Measurements from ENCODE around the gene TTLL11.
"Not testable (repeated sequence)": the region's sequence is repeated elsewhere in the genome, so short reads cannot be mapped to it uniquely, and the experiment has no call there.

The TTLL11 gene

GRCh38 chr9:121991307-121991661 lies 101.8 kb downstream of the TTLL11 start:
- Histone ChIP-seq H3K27me3 (ENCODE audit: control insufficient read depth in 2 of 2, insufficient read depth in 2 of 2, low read length in 2 of 2) (no peaks in the 10 kb centered on the region), H3K9ac (ENCODE audit: low read depth in 1 of 2, low read length in 2 of 2) (no peak overlapping the region), H3K4me1 (ENCODE audit: control insufficient read depth in 2 of 2, insufficient read depth in 2 of 2, low read length in 2 of 2) (no peaks in the 10 kb centered on the region), H3K36me3 (ENCODE audit: control insufficient read depth in 2 of 2, insufficient read depth in 2 of 2, low read length in 2 of 2) (peaks cover 0 to 4% of the 10 kb centered on the region in 2 donors), H3K9me3 (ENCODE audit: control insufficient read depth in 2 of 2, low read length in 2 of 2) (no peaks in the 10 kb centered on the region), H3K27ac (ENCODE audit: low read depth in 2 of 2, low read length in 2 of 2) (no peak overlapping the region), H3K4me3 (ENCODE audit: low read length in 2 of 2) (no peak overlapping the region)

DNA sequence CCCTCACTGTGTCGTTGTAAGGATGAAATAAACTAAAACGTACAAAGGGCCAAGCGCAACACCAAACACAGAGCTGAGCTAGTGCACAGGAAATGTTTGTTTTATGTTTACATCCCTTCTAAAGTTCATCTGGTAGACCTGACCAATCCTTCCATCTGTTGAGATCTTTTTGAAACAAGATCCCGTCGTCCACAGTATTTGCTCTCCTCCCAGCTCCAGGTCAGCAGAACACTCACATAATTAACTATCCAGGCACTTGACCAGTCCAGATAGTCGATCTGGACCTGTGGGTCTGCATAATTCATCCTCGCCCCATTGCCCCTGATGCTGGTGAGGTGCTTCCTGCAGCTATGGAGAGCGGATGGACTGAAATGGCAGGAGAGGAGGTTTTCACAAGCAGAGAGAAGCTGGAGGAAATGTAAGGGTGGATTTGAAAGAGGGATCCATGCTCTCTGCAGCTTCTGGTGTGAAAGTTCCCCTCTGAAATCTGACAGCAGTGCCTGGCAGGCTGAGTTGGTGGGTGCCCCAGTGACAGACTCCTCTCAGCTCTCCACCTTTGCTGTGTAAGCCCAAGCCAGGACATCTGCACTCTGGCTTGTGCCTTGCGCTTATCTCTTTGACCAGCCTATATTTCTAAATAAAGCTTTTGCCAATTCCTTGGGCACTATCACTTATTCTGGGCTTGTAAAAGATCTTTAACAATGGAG lies 102.4 kb downstream of the TTLL11 start:
- H3K27me3 ChIP-seq (ENCODE audit: control insufficient read depth in 2 of 2, insufficient read depth in 2 of 2, low read length in 2 of 2), result no peaks in the 10 kb centered on the region
- peaks cover 0 to 4% of the 10 kb centered on the region in 2 donors for H3K36me3 ChIP-seq (ENCODE audit: control insufficient read depth in 2 of 2, insufficient read depth in 2 of 2, low read length in 2 of 2)
- no peak overlapping the region for H3K27ac ChIP-seq (ENCODE audit: low read depth in 2 of 2, low read length in 2 of 2)
- no peaks in the 10 kb centered on the region for H3K9me3 ChIP-seq (ENCODE audit: control insufficient read depth in 2 of 2, low read length in 2 of 2)
- H3K4me1 ChIP-seq (ENCODE audit: control insufficient read depth in 2 of 2, insufficient read depth in 2 of 2, low read length in 2 of 2), result no peaks in the 10 kb centered on the region
- H3K4me3 ChIP-seq (ENCODE audit: low read length in 2 of 2), result no peak overlapping the region
- no peak overlapping the region for H3K9ac ChIP-seq (ENCODE audit: low read depth in 1 of 2, low read length in 2 of 2)

- no peaks in the 10 kb centered on the region for H3K27me3 ChIP-seq (ENCODE audit: control insufficient read depth in 2 of 2, insufficient read depth in 2 of 2, low read length in 2 of 2)
- no peak overlapping the region for H3K9ac ChIP-seq (ENCODE audit: low read depth in 1 of 2, low read length in 2 of 2)
- no peaks in the 10 kb centered on the region for H3K4me1 ChIP-seq (ENCODE audit: control insufficient read depth in 2 of 2, insufficient read depth in 2 of 2, low read length in 2 of 2)
- H3K36me3 ChIP-seq (ENCODE audit: control insufficient read depth in 2 of 2, insufficient read depth in 2 of 2, low read length in 2 of 2), result peaks cover 0 to 4% of the 10 kb centered on the region in 2 donors
- H3K4me3 ChIP-seq (ENCODE audit: low read length in 2 of 2), result no peak overlapping the region
- H3K27ac ChIP-seq (ENCODE audit: low read depth in 2 of 2, low read length in 2 of 2), result no peak overlapping the region
- no peaks in the 10 kb centered on the region for H3K9me3 ChIP-seq (ENCODE audit: control insufficient read depth in 2 of 2, low read length in 2 of 2)
Observed at GRCh38 chr9:121989010-121989409, 104.1 kb downstream of the TTLL11 start.

- H3K27ac ChIP-seq (ENCODE audit: low read depth in 2 of 2, low read length in 2 of 2), result no peak overlapping the region
- no peaks in the 10 kb centered on the region for H3K27me3 ChIP-seq (ENCODE audit: control insufficient read depth in 2 of 2, insufficient read depth in 2 of 2, low read length in 2 of 2)
- no peak overlapping the region for H3K4me3 ChIP-seq (ENCODE audit: low read length in 2 of 2)
- no peaks in the 10 kb centered on the region for H3K4me1 ChIP-seq (ENCODE audit: control insufficient read depth in 2 of 2, insufficient read depth in 2 of 2, low read length in 2 of 2)
- H3K9ac ChIP-seq (ENCODE audit: low read depth in 1 of 2, low read length in 2 of 2), result no peak overlapping the region
- no peaks in the 10 kb centered on the region for H3K9me3 ChIP-seq (ENCODE audit: control insufficient read depth in 2 of 2, low read length in 2 of 2)
- H3K36me3 ChIP-seq (ENCODE audit: control insufficient read depth in 2 of 2, insufficient read depth in 2 of 2, low read length in 2 of 2), result peaks cover 0 to 4% of the 10 kb centered on the region in 2 donors
Observed at GRCh38 chr9:121987314-121987713, 105.8 kb downstream of the TTLL11 start.

GRCh38 chr9:121985792-121986494 lies 107.2 kb downstream of the TTLL11 start:
- Histone ChIP-seq H3K9ac (ENCODE audit: low read depth in 1 of 2, low read length in 2 of 2) (no peak overlapping the region), H3K4me3 (ENCODE audit: low read length in 2 of 2) (no peak overlapping the region), H3K4me1 (ENCODE audit: control insufficient read depth in 2 of 2, insufficient read depth in 2 of 2, low read length in 2 of 2) (no peaks in the 10 kb centered on the region), H3K27me3 (ENCODE audit: control insufficient read depth in 2 of 2, insufficient read depth in 2 of 2, low read length in 2 of 2) (no peaks in the 10 kb centered on the region), H3K27ac (ENCODE audit: low read depth in 2 of 2, low read length in 2 of 2) (no peak overlapping the region), H3K36me3 (ENCODE audit: control insufficient read depth in 2 of 2, insufficient read depth in 2 of 2, low read length in 2 of 2) (peaks cover 0 to 4% of the 10 kb centered on the region in 2 donors), H3K9me3 (ENCODE audit: control insufficient read depth in 2 of 2, low read length in 2 of 2) (no peaks in the 10 kb centered on the region)

DNA sequence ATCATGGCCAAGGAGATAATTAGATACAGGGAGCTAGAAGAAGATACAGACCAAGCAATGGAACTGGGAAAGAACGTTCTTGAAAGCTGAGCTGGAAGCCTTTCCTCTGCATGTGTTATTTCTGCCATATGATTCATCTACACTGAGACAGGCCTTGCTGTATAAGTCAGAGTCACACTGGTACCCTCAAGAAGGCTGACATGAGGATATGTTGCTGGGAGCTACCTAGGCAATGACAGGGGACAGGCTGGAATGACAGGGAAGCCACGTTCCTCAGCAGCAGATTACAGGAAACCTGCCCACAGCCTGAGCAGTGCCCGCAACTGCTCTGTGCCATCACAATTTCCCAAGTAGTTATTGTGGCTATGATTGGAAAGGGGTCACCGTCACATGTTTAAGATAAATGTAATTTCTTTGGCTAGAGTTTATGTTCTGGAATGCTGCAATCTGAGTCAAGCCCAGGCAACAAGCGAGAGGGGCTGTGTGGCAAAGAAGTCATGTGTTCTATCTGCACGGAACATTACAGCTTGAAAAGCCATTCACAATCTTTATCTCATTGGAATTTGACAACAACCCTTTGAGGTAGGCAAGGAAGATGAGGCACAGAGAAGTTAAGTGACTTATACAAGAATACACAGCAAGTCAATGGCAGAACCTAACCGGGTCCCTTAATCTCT lies 108.2 kb downstream of the TTLL11 start:
- H3K4me3 ChIP-seq (ENCODE audit: low read length in 2 of 2), result no peak overlapping the region
- no peaks in the 10 kb centered on the region for H3K27me3 ChIP-seq (ENCODE audit: control insufficient read depth in 2 of 2, insufficient read depth in 2 of 2, low read length in 2 of 2)
- no peaks in the 10 kb centered on the region for H3K4me1 ChIP-seq (ENCODE audit: control insufficient read depth in 2 of 2, insufficient read depth in 2 of 2, low read length in 2 of 2)
- H3K27ac ChIP-seq (ENCODE audit: low read depth in 2 of 2, low read length in 2 of 2), result no peak overlapping the region
- H3K9ac ChIP-seq (ENCODE audit: low read depth in 1 of 2, low read length in 2 of 2), result no peak overlapping the region
- H3K9me3 ChIP-seq (ENCODE audit: control insufficient read depth in 2 of 2, low read length in 2 of 2), result no peaks in the 10 kb centered on the region
- peaks cover 0 to 4% of the 10 kb centered on the region in 2 donors for H3K36me3 ChIP-seq (ENCODE audit: control insufficient read depth in 2 of 2, insufficient read depth in 2 of 2, low read length in 2 of 2)

DNA sequence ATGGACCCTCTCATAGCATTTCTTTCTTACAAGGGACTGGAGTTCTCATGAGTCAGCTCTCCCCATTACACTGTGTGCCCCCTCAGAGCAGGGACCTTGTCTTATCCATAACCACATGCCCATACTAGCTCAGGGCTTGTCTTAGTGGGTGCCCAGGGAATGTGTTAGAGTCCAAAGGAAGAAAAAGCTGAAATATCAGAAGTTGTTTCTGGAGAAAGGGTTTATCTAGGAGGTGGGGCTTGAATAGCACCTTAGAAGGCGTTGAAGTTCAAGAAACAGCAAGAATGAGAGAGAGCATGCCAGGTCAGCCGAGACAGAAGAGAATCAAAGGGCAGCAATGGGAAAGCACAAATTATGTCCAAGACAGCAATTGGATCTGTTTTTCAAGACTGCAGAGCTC lies 109.4 kb downstream of the TTLL11 start:
- Histone ChIP-seq H3K27me3 (ENCODE audit: control insufficient read depth in 2 of 2, insufficient read depth in 2 of 2, low read length in 2 of 2) (no peaks in the 10 kb centered on the region), H3K4me3 (ENCODE audit: low read length in 2 of 2) (no peak overlapping the region), H3K27ac (ENCODE audit: low read depth in 2 of 2, low read length in 2 of 2) (no peak overlapping the region), H3K9ac (ENCODE audit: low read depth in 1 of 2, low read length in 2 of 2) (no peak overlapping the region), H3K36me3 (ENCODE audit: control insufficient read depth in 2 of 2, insufficient read depth in 2 of 2, low read length in 2 of 2) (no peaks in the 10 kb centered on the region), H3K4me1 (ENCODE audit: control insufficient read depth in 2 of 2, insufficient read depth in 2 of 2, low read length in 2 of 2) (no peaks in the 10 kb centered on the region), H3K9me3 (ENCODE audit: control insufficient read depth in 2 of 2, low read length in 2 of 2) (no peaks in the 10 kb centered on the region)

- Histone ChIP-seq H3K36me3 (ENCODE audit: control insufficient read depth in 2 of 2, insufficient read depth in 2 of 2, low read length in 2 of 2) (no peaks in the 10 kb centered on the region), H3K9me3 (ENCODE audit: control insufficient read depth in 2 of 2, low read length in 2 of 2) (no peaks in the 10 kb centered on the region), H3K9ac (ENCODE audit: low read depth in 1 of 2, low read length in 2 of 2) (no peak overlapping the region), H3K27ac (ENCODE audit: low read depth in 2 of 2, low read length in 2 of 2) (no peak overlapping the region), H3K4me3 (ENCODE audit: low read length in 2 of 2) (no peak overlapping the region), H3K4me1 (ENCODE audit: control insufficient read depth in 2 of 2, insufficient read depth in 2 of 2, low read length in 2 of 2) (peaks cover 0 to under 1% of the 10 kb centered on the region in 2 donors), H3K27me3 (ENCODE audit: control insufficient read depth in 2 of 2, insufficient read depth in 2 of 2, low read length in 2 of 2) (no peaks in the 10 kb centered on the region)
Observed at GRCh38 chr9:121981118-121981883, 111.8 kb downstream of the TTLL11 start.

GRCh38 chr9:121980665-121981064 lies 112.4 kb downstream of the TTLL11 start:
- not testable (repeated sequence) for H3K9ac ChIP-seq (ENCODE audit: low read depth in 1 of 2, low read length in 2 of 2); H3K36me3 ChIP-seq (ENCODE audit: control insufficient read depth in 2 of 2, insufficient read depth in 2 of 2, low read length in 2 of 2); H3K27ac ChIP-seq (ENCODE audit: low read depth in 2 of 2, low read length in 2 of 2); H3K27me3 ChIP-seq (ENCODE audit: control insufficient read depth in 2 of 2, insufficient read depth in 2 of 2, low read length in 2 of 2); H3K4me3 ChIP-seq (ENCODE audit: low read length in 2 of 2); H3K9me3 ChIP-seq (ENCODE audit: control insufficient read depth in 2 of 2, low read length in 2 of 2); H3K4me1 ChIP-seq (ENCODE audit: control insufficient read depth in 2 of 2, insufficient read depth in 2 of 2, low read length in 2 of 2)

DNA sequence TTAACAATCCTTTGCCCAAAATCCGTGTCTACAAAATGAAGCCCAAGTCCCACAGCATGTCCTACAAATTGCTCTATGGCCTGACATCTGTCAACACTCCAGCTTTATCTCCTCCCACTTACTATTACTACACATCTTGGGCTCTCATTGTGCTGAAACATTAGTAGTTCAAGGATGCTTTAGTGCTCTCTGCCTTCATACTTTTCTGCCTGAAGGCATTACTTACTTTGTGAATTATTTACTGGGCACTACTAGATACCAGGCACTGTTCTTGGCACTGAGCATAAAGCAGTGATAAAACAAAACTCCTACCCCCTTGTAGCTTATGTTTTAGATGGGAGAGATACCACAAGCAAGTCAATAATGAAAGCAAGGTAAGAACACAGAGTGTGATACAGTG lies 113.4 kb downstream of the TTLL11 start:
- Histone ChIP-seq H3K4me1 (ENCODE audit: control insufficient read depth in 2 of 2, insufficient read depth in 2 of 2, low read length in 2 of 2) (peaks cover 7 to 14% of the 10 kb centered on the region in 2 donors), H3K27ac (ENCODE audit: low read depth in 2 of 2, low read length in 2 of 2) (no peak overlapping the region), H3K9ac (ENCODE audit: low read depth in 1 of 2, low read length in 2 of 2) (no peak overlapping the region), H3K4me3 (ENCODE audit: low read length in 2 of 2) (no peak overlapping the region), H3K9me3 (ENCODE audit: control insufficient read depth in 2 of 2, low read length in 2 of 2) (no peaks in the 10 kb centered on the region), H3K27me3 (ENCODE audit: control insufficient read depth in 2 of 2, insufficient read depth in 2 of 2, low read length in 2 of 2) (no peaks in the 10 kb centered on the region), H3K36me3 (ENCODE audit: control insufficient read depth in 2 of 2, insufficient read depth in 2 of 2, low read length in 2 of 2) (no peaks in the 10 kb centered on the region)

All from mucosa of rectum (tissue), 2 donors.